Measurements from ENCODE around the gene AP1B1. TPM values are rescaled to one million over a fixed set of nuclear protein-coding genes. Genes with fewer than 3 reads are reported as not detected.

Gene AP1B1
- total and polyA plus RNA-seq, 2 of the 8 experiments (the other 6 are each of a cell fraction or from before 2014, with no cell fraction given) = 64.2 to 86.8 TPM

GRCh38 chr22:29332886-29333496, 55.4 kb downstream of the AP1B1 start:
- FAIRE-seq = no peak
- POLR2A ChIA-PET (ENCODE audit: partially characterized antibody) = interaction anchor here (0.8 to 1.2 kb wide), 2 partner anchors 8 to 10 kb away, joined by 3 read pairs; no protein-coding TSS in a partner anchor
- WGBS, 2 experiments (ENCODE audit: extremely low coverage in 1 of 2, insufficient coverage in 1 of 2, insufficient read length in 1 of 2, insufficient replicate concordance in 2 of 2, low coverage in 1 of 2, low lambda C conversion rate in 2 of 2, missing lambda C conversion rate in 1 of 2) = 85% methylated on average over 8 of the region's 8 CpGs; no CpG with 5 or more reads in 1 of the 2 experiments

More at GRCh38 chr22:29332886-29333496, 55.4 kb downstream of the AP1B1 start:
- Histone ChIP-seq H3K27ac (ENCODE audit: low read depth, low read length) (no peak overlapping the region), H3K79me1 (ENCODE audit: low read depth, low read length) (no peaks in the 10 kb centered on the region), H2BK5ac (ENCODE audit: low read depth, low read length) (no peak overlapping the region), H3K4me3 (ENCODE audit: extremely low read depth in 1 of 4, insufficient read depth in 2 of 4, low read depth in 3 of 4, low read length in 4 of 4) (no peak overlapping the region), H3K36me3 (ENCODE audit: control insufficient read depth in 2 of 4, insufficient read depth in 4 of 4, low read length in 3 of 4) (peaks cover 4 to 22% (median 16%) of the 10 kb centered on the region in 4 experiments; a peak in 7 of 8 replicates), H2AFZ (ENCODE audit: low read length) (no peak overlapping the region), H3K79me2 (ENCODE audit: control insufficient read depth in 1 of 2, insufficient read depth in 2 of 2, low read length in 2 of 2) (no peaks in the 10 kb centered on the region), H4K5ac (ENCODE audit: insufficient read length, low read depth, low read length) (no peak overlapping the region), H2BK20ac (ENCODE audit: low read length) (no peak overlapping the region), H4K20me1 (replicated peaks in 1 of 2; ENCODE audit: control insufficient read depth in 1 of 2, insufficient read depth in 2 of 2, low read length in 2 of 2) (peaks cover 3 to 13% of the 10 kb centered on the region in 2 experiments), H3K4me1 (replicated peaks in 1 of 4; ENCODE audit: control insufficient read depth in 3 of 4, insufficient read depth in 4 of 4, low read length in 3 of 4) (no peaks in the 10 kb centered on the region; a peak in 1 of 7 replicates), H3K27me3 (replicated peaks in 1 of 4; ENCODE audit: control insufficient read depth in 3 of 4, extremely low read depth in 1 of 4, insufficient read depth in 3 of 4, low read length in 3 of 4) (no peaks in the 10 kb centered on the region), H2BK120ac (replicated peaks; ENCODE audit: low read depth, low read length) (no peak overlapping the region), H3K14ac (ENCODE audit: insufficient read length) (no peak overlapping the region), H3K4ac (replicated peaks; ENCODE audit: insufficient read length, low read depth, low read length) (no peak overlapping the region), H3K4me2 (ENCODE audit: insufficient read depth in 1 of 2, low read depth in 2 of 2, low read length in 2 of 2) (no peak overlapping the region), H3K9me3 (ENCODE audit: insufficient read depth in 2 of 2, low read depth in 1 of 2, low read length in 1 of 2) (no peaks in the 10 kb centered on the region), H4K8ac (ENCODE audit: extremely low read depth, insufficient read depth, low read length) (no peak overlapping the region), H3K56ac (replicated peaks; ENCODE audit: insufficient read length, low read depth, low read length) (no peak overlapping the region), H2BK12ac (ENCODE audit: low read depth, low read length) (no peak overlapping the region), H2AK5ac (ENCODE audit: low read depth, low read length) (no peak overlapping the region), H3K23me2 (ENCODE audit: low read depth, low read length) (no peaks in the 10 kb centered on the region), H2BK15ac (ENCODE audit: low read length) (no peak overlapping the region), H3K9ac (replicated peaks in 1 of 4; ENCODE audit: extremely low read depth in 1 of 4, low read depth in 3 of 4, low read length in 3 of 4) (no peak overlapping the region), H4K91ac (replicated peaks; ENCODE audit: insufficient read length, low read length) (no peak overlapping the region), H3K18ac (ENCODE audit: extremely low read depth, low read length) (no peak overlapping the region), H3K23ac (ENCODE audit: insufficient read length) (no peak overlapping the region)
- CTCF ChIA-PET (ENCODE audit: partially characterized antibody) = interaction anchor here (1.1 kb wide), 1 partner anchor 35 kb away, joined by 3 read pairs; no protein-coding TSS in a partner anchor
- TF ChIP-seq JUN (IDR thresholded peaks at IDR 0.05; ENCODE audit: low read depth, low read length) (no peak), RXRA (IDR thresholded peaks at IDR 0.05; ENCODE audit: insufficient read depth, low read depth, low read length) (no peak), RNF2 (IDR thresholded peaks at IDR 0.05; ENCODE audit: borderline replicate concordance, low read depth, low read length, missing control alignments, poor library complexity, severe bottlenecking) (no peak), PHF8 (conservative IDR thresholded peaks at IDR 0.05; ENCODE audit: low read depth, low read length) (no peak)
- DNase-seq (ENCODE audit: low read depth in 1 of 2, low spot score in 2 of 2) = no peak

Data from H1 (cell line).